T-helper 2 cell treated with Interferon-gamma antibody and Interleukin-4, amounts not matched to agents 5 μg/mL and 100 μg/mL, for 36 hours (primary cell): Measurements from ENCODE around the gene SYVN1.

Source experiments
- DNase-seq: peaks from one replicate; pipeline ENCODE4 v3.0.0; 2021; ENCODE audit warnings: low spot score
- H3K27ac Mint-ChIP-seq: one replicate; pipeline ENCODE4 v1.8.0; 2021; ENCODE audit warnings: mild to moderate bottlenecking, mixed read lengths
- H3K27me3 Mint-ChIP-seq: one replicate; pipeline ENCODE4 v1.8.0; 2021; ENCODE audit warnings: low read depth, mixed read lengths
- H3K36me3 Mint-ChIP-seq: one replicate; pipeline ENCODE4 v1.8.0; 2021; ENCODE audit warnings: low read depth, mixed read lengths
- H3K4me1 Mint-ChIP-seq: one replicate; pipeline ENCODE4 v1.8.0; 2021; ENCODE audit warnings: low read depth, mixed read lengths
- H3K4me3 Mint-ChIP-seq: one replicate; pipeline ENCODE4 v1.8.0; 2022; ENCODE audit warnings: mild to moderate bottlenecking, moderate library complexity, mixed read lengths
- H3K9me3 Mint-ChIP-seq: one replicate; pipeline ENCODE4 v1.8.0; 2021; ENCODE audit warnings: mixed read lengths

The SYVN1 gene

GRCh38 chr11:65135633-65136145 is 1.4 kb upstream of the SYVN1 start:
- Mint-ChIP-seq H3K27me3 (peaks cover 3% of the 10 kb centered on the region), H3K9me3 (no peaks in the 10 kb centered on the region), H3K4me3 (peak overlapping the region; percentile 95), H3K36me3 (peaks cover 20% of the 10 kb centered on the region), H3K4me1 (peaks cover 22% of the 10 kb centered on the region), H3K27ac (peak overlapping the region; percentile 98)
- DNase-seq: no peak

- peaks cover 22% of the 10 kb centered on the region for H3K4me1 Mint-ChIP-seq
- H3K27me3 Mint-ChIP-seq: peaks cover 3% of the 10 kb centered on the region
- H3K9me3 Mint-ChIP-seq: no peaks in the 10 kb centered on the region
- H3K27ac Mint-ChIP-seq: peak overlapping the region; percentile 98
- H3K4me3 Mint-ChIP-seq: peak overlapping the region; percentile 95
- DNase-seq: peak; percentile 87
- peaks cover 23% of the 10 kb centered on the region for H3K36me3 Mint-ChIP-seq
Observed at GRCh38 chr11:65134952-65135632, 773 bp upstream of the SYVN1 start.

- Mint-ChIP-seq H3K4me1 (peaks cover 22% of the 10 kb centered on the region), H3K27me3 (no peaks in the 10 kb centered on the region), H3K36me3 (peaks cover 23% of the 10 kb centered on the region), H3K27ac (peak overlapping the region; percentile 98), H3K4me3 (peak overlapping the region; percentile 95), H3K9me3 (no peaks in the 10 kb centered on the region)
- DNase-seq: no peak
Observed at GRCh38 chr11:65133724-65134123, 595 bp downstream of the SYVN1 start.

GRCh38 chr11:65132988-65133700 is 1.2 kb downstream of the SYVN1 start:
- peak; percentile 48 for DNase-seq
- peak overlapping the region; percentile 98 for H3K27ac Mint-ChIP-seq
- peaks cover 26% of the 10 kb centered on the region for H3K36me3 Mint-ChIP-seq
- H3K27me3 Mint-ChIP-seq: no peaks in the 10 kb centered on the region
- no peaks in the 10 kb centered on the region for H3K9me3 Mint-ChIP-seq
- peak overlapping the region; percentile 95 for H3K4me3 Mint-ChIP-seq
- H3K4me1 Mint-ChIP-seq: peaks cover 22% of the 10 kb centered on the region

- DNase-seq: no peak
- Mint-ChIP-seq H3K27ac (peak overlapping the region; percentile 20), H3K4me1 (peaks cover 22% of the 10 kb centered on the region), H3K27me3 (no peaks in the 10 kb centered on the region), H3K36me3 (peaks cover 26% of the 10 kb centered on the region), H3K4me3 (peak overlapping the region; percentile 95), H3K9me3 (no peaks in the 10 kb centered on the region)
Observed at GRCh38 chr11:65132238-65132987, 1.9 kb downstream of the SYVN1 start.

GRCh38 chr11:65131895-65132237 is 2.5 kb downstream of the SYVN1 start:
- Mint-ChIP-seq H3K27ac (no peak overlapping the region), H3K4me1 (peaks cover 22% of the 10 kb centered on the region), H3K4me3 (no peak overlapping the region)

GRCh38 chr11:65131417-65131776 is 2.9 kb downstream of the SYVN1 start:
- H3K27ac Mint-ChIP-seq: no peak overlapping the region

More at GRCh38 chr11:65131895-65132237, 2.5 kb downstream of the SYVN1 start:
- Mint-ChIP-seq H3K36me3 (peaks cover 30% of the 10 kb centered on the region), H3K9me3 (no peaks in the 10 kb centered on the region), H3K27me3 (no peaks in the 10 kb centered on the region)
- DNase-seq: no peak

GRCh38 chr11:65130631-65131416 is 3.5 kb downstream of the SYVN1 start:
- Mint-ChIP-seq H3K27ac (no peak overlapping the region), H3K4me3 (no peak overlapping the region), H3K9me3 (no peaks in the 10 kb centered on the region), H3K36me3 (peaks cover 36% of the 10 kb centered on the region), H3K4me1 (peaks cover 12% of the 10 kb centered on the region), H3K27me3 (no peaks in the 10 kb centered on the region)
- DNase-seq: no peak

More at GRCh38 chr11:65131417-65131776, 2.9 kb downstream of the SYVN1 start:
- no peak for DNase-seq
- H3K36me3 Mint-ChIP-seq: peaks cover 34% of the 10 kb centered on the region
- no peaks in the 10 kb centered on the region for H3K27me3 Mint-ChIP-seq
- H3K9me3 Mint-ChIP-seq: no peaks in the 10 kb centered on the region
- H3K4me1 Mint-ChIP-seq: peaks cover 18% of the 10 kb centered on the region
- no peak overlapping the region for H3K4me3 Mint-ChIP-seq

GRCh38 chr11:65129649-65130441 is 4.5 kb downstream of the SYVN1 start:
- Mint-ChIP-seq H3K36me3 (peaks cover 39% of the 10 kb centered on the region), H3K9me3 (no peaks in the 10 kb centered on the region), H3K27ac (no peak overlapping the region), H3K4me1 (peaks cover 9% of the 10 kb centered on the region), H3K27me3 (no peaks in the 10 kb centered on the region), H3K4me3 (no peak overlapping the region)
- DNase-seq: no peak

GRCh38 chr11:65128182-65129145 is 5.9 kb downstream of the SYVN1 start:
- no peaks in the 10 kb centered on the region for H3K9me3 Mint-ChIP-seq
- no peak for DNase-seq
- H3K27ac Mint-ChIP-seq: no peak overlapping the region
- no peaks in the 10 kb centered on the region for H3K27me3 Mint-ChIP-seq
- peaks cover 39% of the 10 kb centered on the region for H3K36me3 Mint-ChIP-seq
- H3K4me1 Mint-ChIP-seq: peaks cover 8% of the 10 kb centered on the region
- no peak overlapping the region for H3K4me3 Mint-ChIP-seq

GRCh38 chr11:65127473-65128181 is 6.7 kb downstream of the SYVN1 start:
- H3K36me3 Mint-ChIP-seq: peaks cover 35% of the 10 kb centered on the region
- no peaks in the 10 kb centered on the region for H3K9me3 Mint-ChIP-seq
- no peaks in the 10 kb centered on the region for H3K27me3 Mint-ChIP-seq
- no peak overlapping the region for H3K27ac Mint-ChIP-seq
- H3K4me3 Mint-ChIP-seq: no peak overlapping the region
- DNase-seq: no peak
- peaks cover 4% of the 10 kb centered on the region for H3K4me1 Mint-ChIP-seq
